Lung (tissue), 13 donors: ENCODE results near the gene RBBP9. TPM values are rescaled to one million over a fixed set of nuclear protein-coding genes. Genes with fewer than 3 reads are reported as not detected.

Experiments
- ATAC-seq: fragments of 200-7000 bp; cut with Tn5 transposase; one replicate; pipeline ENCODE4 v1.9.1; 2020; ENCODE audit warnings: moderate number of reproducible peaks; ENCODE audit not compliant: insufficient read depth, low FRiP score
- DNase-seq, 3 donors: peaks; one replicate each; pipeline ENCODE4 v3.0.0-alpha.2; 2013 to 2017
- H3K27ac ChIP-seq, 2 donors: one replicate each; pipeline ENCODE4 v1.5.1; 2013; ENCODE audit warnings: mild to moderate bottlenecking in 2 of 2, moderate library complexity in 2 of 2, control low read depth in 1 of 2, inconsistent platforms in 1 of 2, low read depth in 1 of 2, low read length in 1 of 2
- H3K27me3 ChIP-seq, 3 donors: one replicate each; pipeline ENCODE4 v1.5.1; 2013; ENCODE audit warnings: low read length in 2 of 3; ENCODE audit not compliant: control insufficient read depth in 3 of 3, insufficient read depth in 3 of 3
- H3K36me3 ChIP-seq, 4 donors: one replicate each; pipeline ENCODE4 v1.5.1; 2013; ENCODE audit warnings: low read length in 4 of 4, mild to moderate bottlenecking in 1 of 4, moderate library complexity in 1 of 4; ENCODE audit not compliant: control insufficient read depth in 4 of 4, insufficient read depth in 4 of 4
- H3K4me1 ChIP-seq, 5 donors: one replicate each; pipeline ENCODE4 v1.5.1; 2013; ENCODE audit warnings: low read length in 5 of 5, mild to moderate bottlenecking in 2 of 5, moderate library complexity in 1 of 5; ENCODE audit not compliant: control insufficient read depth in 5 of 5, insufficient read depth in 5 of 5
- H3K4me3 ChIP-seq: one replicate; pipeline ENCODE4 v1.5.1; 2013; ENCODE audit warnings: mild to moderate bottlenecking, control low read depth, moderate library complexity
- H3K9ac ChIP-seq, 2 donors: one replicate each; pipeline ENCODE4 v1.5.1; 2013; ENCODE audit warnings: low read length in 2 of 2, control low read depth in 1 of 2; ENCODE audit not compliant: insufficient read depth in 1 of 2
- H3K9me3 ChIP-seq, 4 donors: one replicate each; pipeline ENCODE4 v1.5.1; 2013; ENCODE audit warnings: low read length in 3 of 4, mild to moderate bottlenecking in 1 of 4, moderate library complexity in 1 of 4; ENCODE audit not compliant: control insufficient read depth in 4 of 4, insufficient read depth in 3 of 4
- CTCF ChIP-seq: IDR thresholded peaks from 2 replicates; pipeline ENCODE4 v1.5.1; 2012; ENCODE audit warnings: mild to moderate bottlenecking; ENCODE audit errors: control extremely low read depth, extremely low read depth
- WGBS, 2 donors: extraction: QIAGEN DNeasy Blood & Tissue Kit; methylation state at CpG; one replicate each; pipeline ENCODE4 v1.1.7; 2013; 5-methylcytosine and 5-hydroxymethylcytosine counted together
- polyA plus RNA-seq, 2 donors: library from polyadenylated mRNA; stranded (reverse); fragments of 200-250 nt; gene quantifications; one replicate each; pipeline ENCODE4 v1.2.1, GENCODE V29; 2013
- small RNA-seq: library from RNA; depleted of rRNA; stranded (forward); fragments of <200 nt; gene quantifications from one replicate; pipeline ENCODE3, GENCODE V24; 2014; ENCODE audit warnings: low replicate concordance
- total RNA-seq, 2 donors: library from RNA; depleted of rRNA in 1 of 2; stranded (reverse); fragments of >200 nt in 1 of 2; gene quantifications; one replicate each; pipeline ENCODE4 v1.2.1, GENCODE V29; 2014 to 2021
- donor health status: control.
- donor health status: control.
- donor health status: Bipolar disorder and iron deficiency.
- donor health status: healthy.
- donor health status: DM: yes; HTN: yes; CAD: no.

The RBBP9 gene
- total and polyA plus RNA-seq, 4 donors = 6.3 to 19.3 (median 10.3) TPM

DNA sequence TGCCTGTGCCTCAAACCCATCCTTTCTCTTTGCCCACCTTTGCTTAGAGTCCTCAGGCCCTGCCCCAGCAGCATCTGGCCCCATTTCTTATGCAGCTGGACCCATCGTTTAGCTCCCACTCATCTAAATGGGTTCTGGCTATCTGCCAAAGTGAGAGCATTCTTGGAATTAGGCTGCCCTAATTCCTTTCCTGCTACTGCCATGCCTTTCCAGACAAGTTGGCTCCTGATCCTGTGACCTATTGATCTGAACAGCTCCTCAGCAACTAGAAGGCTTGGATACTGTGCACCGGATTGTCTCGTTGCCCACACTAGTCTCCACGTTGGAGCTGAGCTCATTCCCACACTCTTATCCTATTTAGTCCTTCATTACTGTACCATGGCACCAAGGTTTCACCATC, 53.1 kb downstream of the RBBP9 start:
- WGBS, 2 donors = 58 to 74% methylated on average over 4 of the region's 4 CpGs
- no peak for ATAC-seq

DNA sequence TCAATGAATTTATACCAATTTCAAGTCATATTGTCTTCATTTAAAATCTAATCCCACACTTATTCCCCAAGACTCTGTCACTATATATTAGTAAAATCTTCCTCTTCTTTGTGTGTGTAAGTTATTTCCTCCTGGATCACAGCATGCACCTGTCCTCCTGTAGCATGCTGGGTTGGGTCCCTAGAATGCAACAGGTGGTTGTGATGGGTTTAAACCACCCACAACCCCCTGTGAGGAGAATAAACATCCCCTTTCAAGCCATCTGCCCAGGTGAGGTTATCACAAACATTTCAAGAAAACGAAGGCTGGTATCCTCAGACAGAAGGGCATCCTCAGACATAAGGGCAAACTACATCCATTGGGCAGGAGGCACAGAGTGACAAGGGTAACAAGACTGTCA, 56.6 kb downstream of the RBBP9 start:
- H3K27me3 ChIP-seq = no peaks in the 10 kb centered on the region
- H3K9me3 ChIP-seq = no peaks in the 10 kb centered on the region
- TF ChIP-seq CTCF = no peak
- WGBS, 2 donors = 67 to 91% methylated on average over 1 of the region's 1 CpG
- H3K4me1 ChIP-seq = peaks cover 0 to 12% (median 0%) of the 10 kb centered on the region in 5 donors
- no peak overlapping the region for H3K4me3 ChIP-seq
- no peaks in the 10 kb centered on the region for H3K36me3 ChIP-seq
- H3K9ac ChIP-seq = no peak overlapping the region
- DNase-seq (no peak), ATAC-seq (no peak)
- H3K27ac ChIP-seq = no peak overlapping the region

More for the DNA sequence above, 53.1 kb downstream of the RBBP9 start:
- H3K9ac ChIP-seq = no peak overlapping the region
- DNase-seq = peak; percentile 33 to 68 (median 57)
- H3K27me3 ChIP-seq = no peaks in the 10 kb centered on the region
- H3K9me3 ChIP-seq = no peaks in the 10 kb centered on the region
- peaks cover 0 to 2% (median 0%) of the 10 kb centered on the region in 4 donors for H3K36me3 ChIP-seq
- no peak overlapping the region for H3K4me3 ChIP-seq
- peaks cover 0 to 12% (median 0%) of the 10 kb centered on the region in 5 donors for H3K4me1 ChIP-seq
- no peak for TF ChIP-seq CTCF
- no peak overlapping the region for H3K27ac ChIP-seq

GRCh38 chr20:18436847-18437246, 60.2 kb downstream of the RBBP9 start:
- 53 to 54% methylated on average over 2 of the region's 2 CpGs for WGBS, 2 donors
- no peak for ATAC-seq
- DNase-seq = no peak
- H3K4me1 ChIP-seq = no peaks in the 10 kb centered on the region
- no peak overlapping the region for H3K9ac ChIP-seq
- no peak overlapping the region for H3K27ac ChIP-seq
- H3K9me3 ChIP-seq = no peaks in the 10 kb centered on the region
- H3K4me3 ChIP-seq = no peak overlapping the region
- TF ChIP-seq CTCF = no peak
- peaks cover 0 to 2% (median under 1%) of the 10 kb centered on the region in 4 donors for H3K36me3 ChIP-seq
- H3K27me3 ChIP-seq = no peaks in the 10 kb centered on the region

Small RNAs within 50 kb of the gene (small RNA-seq; reads per million reads assigned to genes)
- not detected for gene MIR3192

Other genes with a start within 250 kb of the RBBP9 start
- 10 to 100 TPM; 10.5 to 27.1 TPM for gene ZNF133, start 208.7 kb downstream of the RBBP9 start, total RNA-seq
- 1 to 10 TPM; 7.8 to 9.3 TPM for gene ZNF133, start 208.7 kb downstream of the RBBP9 start, polyA plus RNA-seq
- 1 to 10 TPM; 6.4 to 7.6 TPM for gene DZANK1, start 30.2 kb downstream of the RBBP9 start, total RNA-seq
- 1 to 10 TPM; 1.8 to 3.1 TPM for gene DZANK1, start 30.2 kb downstream of the RBBP9 start, polyA plus RNA-seq
- 10 to 100 TPM in 1 of 2 donors, 1 to 10 TPM in 1; 7.3 to 13.3 TPM for gene POLR3F, start 29.8 kb downstream of the RBBP9 start, total RNA-seq
- 1 to 10 TPM; 6.5 to 7.7 TPM for gene POLR3F, start 29.8 kb downstream of the RBBP9 start, polyA plus RNA-seq
- gene SEC23B, start 10.7 kb upstream of the RBBP9 start, total RNA-seq = 10 to 100 TPM; 52.6 to 79.5 TPM
- gene SEC23B, start 10.7 kb upstream of the RBBP9 start, polyA plus RNA-seq = 10 to 100 TPM; 10.3 to 63.0 TPM
- 10 to 100 TPM; 53.5 to 55.3 TPM for gene SMIM26, start 70.2 kb upstream of the RBBP9 start, total RNA-seq
- gene SMIM26, start 70.2 kb upstream of the RBBP9 start, polyA plus RNA-seq = 100 to 1,000 TPM in 1 of 2 donors, 10 to 100 TPM in 1; 80.5 to 216 TPM
- gene DTD1, start 90.8 kb upstream of the RBBP9 start, total RNA-seq = 10 to 100 TPM; 22.6 to 39.2 TPM
- gene DTD1, start 90.8 kb upstream of the RBBP9 start, polyA plus RNA-seq = 10 to 100 TPM; 17.4 to 26.5 TPM